ENCODE data around the gene MCC. TPM values are rescaled to one million over a fixed set of nuclear protein-coding genes. Genes with fewer than 3 reads are reported as not detected.

The MCC gene
- total RNA-seq, 1 donor from 2014 or later = 20.6 TPM

- Histone ChIP-seq H3K27ac (no peak overlapping the region), H3K4me3 (no peak overlapping the region), H3K9me3 (no peaks in the 10 kb centered on the region), H3K4me1 (no peaks in the 10 kb centered on the region), H3K27me3 (ENCODE audit: low read depth) (no peaks in the 10 kb centered on the region), H3K36me3 (no peaks in the 10 kb centered on the region)
- TF ChIP-seq, protein P1, sequence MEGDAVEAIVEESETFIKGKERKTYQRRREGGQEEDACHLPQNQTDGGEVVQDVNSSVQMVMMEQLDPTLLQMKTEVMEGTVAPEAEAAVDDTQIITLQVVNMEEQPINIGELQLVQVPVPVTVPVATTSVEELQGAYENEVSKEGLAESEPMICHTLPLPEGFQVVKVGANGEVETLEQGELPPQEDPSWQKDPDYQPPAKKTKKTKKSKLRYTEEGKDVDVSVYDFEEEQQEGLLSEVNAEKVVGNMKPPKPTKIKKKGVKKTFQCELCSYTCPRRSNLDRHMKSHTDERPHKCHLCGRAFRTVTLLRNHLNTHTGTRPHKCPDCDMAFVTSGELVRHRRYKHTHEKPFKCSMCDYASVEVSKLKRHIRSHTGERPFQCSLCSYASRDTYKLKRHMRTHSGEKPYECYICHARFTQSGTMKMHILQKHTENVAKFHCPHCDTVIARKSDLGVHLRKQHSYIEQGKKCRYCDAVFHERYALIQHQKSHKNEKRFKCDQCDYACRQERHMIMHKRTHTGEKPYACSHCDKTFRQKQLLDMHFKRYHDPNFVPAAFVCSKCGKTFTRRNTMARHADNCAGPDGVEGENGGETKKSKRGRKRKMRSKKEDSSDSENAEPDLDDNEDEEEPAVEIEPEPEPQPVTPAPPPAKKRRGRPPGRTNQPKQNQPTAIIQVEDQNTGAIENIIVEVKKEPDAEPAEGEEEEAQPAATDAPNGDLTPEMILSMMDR (IDR thresholded peaks at IDR 0.05) = no peak
- ATAC-seq = no peak
- intact Hi-C loops (cut with DNase I) = no loop called here
- no peak for DNase-seq
Measured at GRCh38 chr5:113264046-113264445, 224.2 kb downstream of the MCC start.

GRCh38 chr5:113263545-113263944 is 224.7 kb downstream of the MCC start:
- H3K27me3 ChIP-seq (ENCODE audit: low read depth) = no peaks in the 10 kb centered on the region
- ATAC-seq (no peak), DNase-seq (no peak)
- H3K36me3 ChIP-seq = no peaks in the 10 kb centered on the region
- intact Hi-C loops (cut with DNase I) = no loop called here
- TF ChIP-seq, protein P1 (IDR thresholded peaks at IDR 0.05) = no peak
- H3K9me3 ChIP-seq = no peaks in the 10 kb centered on the region
- no peak overlapping the region for H3K4me3 ChIP-seq
- H3K4me1 ChIP-seq = no peaks in the 10 kb centered on the region
- no peak overlapping the region for H3K27ac ChIP-seq

DNA sequence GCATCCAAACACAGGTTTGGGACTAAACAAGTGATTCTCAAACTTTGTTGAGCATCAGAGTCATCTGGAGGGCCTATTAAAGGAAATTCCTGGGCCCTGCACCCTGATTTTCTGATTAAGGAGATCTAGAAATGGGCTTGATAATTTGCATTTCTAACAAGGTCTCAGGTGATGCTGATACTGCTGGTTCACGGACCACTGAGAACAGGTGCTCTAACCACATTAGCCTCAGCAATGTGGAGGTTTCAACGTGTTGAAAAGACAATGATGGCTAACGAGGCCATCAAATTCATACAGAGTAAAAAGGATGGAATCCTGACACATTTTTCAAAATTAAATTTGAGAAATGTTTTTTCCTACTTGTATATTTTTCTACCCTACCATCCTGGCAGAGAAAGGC is 225.6 kb downstream of the MCC start:
- Histone ChIP-seq H3K4me1 (no peaks in the 10 kb centered on the region), H3K9me3 (no peaks in the 10 kb centered on the region), H3K27me3 (ENCODE audit: low read depth) (no peaks in the 10 kb centered on the region), H3K4me3 (no peak overlapping the region), H3K27ac (no peak overlapping the region), H3K36me3 (no peaks in the 10 kb centered on the region)
- intact Hi-C loops (cut with DNase I) = no loop called here
- no peak for DNase-seq
- TF ChIP-seq, protein P1 (IDR thresholded peaks at IDR 0.05) = no peak
- no peak for ATAC-seq

- peaks cover 18% of the 10 kb centered on the region for H3K4me1 ChIP-seq
- no peaks in the 10 kb centered on the region for H3K36me3 ChIP-seq
- H3K27me3 ChIP-seq (ENCODE audit: low read depth) = no peaks in the 10 kb centered on the region
- TF ChIP-seq, protein P1 (IDR thresholded peaks at IDR 0.05) = no peak
- H3K27ac ChIP-seq = no peak overlapping the region
- intact Hi-C loops (cut with DNase I) = no loop called here
- no peaks in the 10 kb centered on the region for H3K9me3 ChIP-seq
- no peak for DNase-seq
- no peak for ATAC-seq
- H3K4me3 ChIP-seq = no peak overlapping the region
Measured at GRCh38 chr5:113259034-113259433, 229.2 kb downstream of the MCC start.

DNA sequence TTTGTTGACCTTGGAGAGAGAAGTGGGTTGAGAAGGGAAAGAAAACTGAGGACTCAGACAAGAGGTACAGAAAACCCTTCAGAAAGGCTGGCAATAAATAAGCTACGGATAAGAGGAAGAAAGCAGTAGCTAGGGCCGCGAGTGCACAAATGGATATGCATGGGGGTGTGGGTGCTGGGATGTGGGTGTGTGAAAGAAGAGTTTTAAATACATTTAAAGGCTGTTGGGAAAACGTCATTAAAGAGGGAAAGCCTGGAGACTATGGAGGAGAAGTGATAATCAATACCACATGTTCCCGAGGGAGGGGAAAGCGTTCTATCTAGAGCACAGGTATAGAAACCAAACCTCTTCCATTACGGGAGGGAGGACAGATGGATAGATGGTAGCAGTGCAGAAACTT is 230.7 kb downstream of the MCC start:
- H3K36me3 ChIP-seq = no peaks in the 10 kb centered on the region
- intact Hi-C loops (cut with DNase I) = no loop called here
- TF ChIP-seq, protein P1 (IDR thresholded peaks at IDR 0.05) = no peak
- DNase-seq = no peak
- H3K27ac ChIP-seq = no peak overlapping the region
- H3K27me3 ChIP-seq (ENCODE audit: low read depth) = no peaks in the 10 kb centered on the region
- no peak overlapping the region for H3K4me3 ChIP-seq
- no peak for ATAC-seq
- H3K9me3 ChIP-seq = no peaks in the 10 kb centered on the region
- H3K4me1 ChIP-seq = peaks cover 18% of the 10 kb centered on the region
